HFFc6 (cell line): Measurements from ENCODE around the gene ID1. TPM values are rescaled to one million over a fixed set of nuclear protein-coding genes. Genes with fewer than 3 reads are reported as not detected.
A peak's percentile ranks its signal among the peaks of the same experiment; 100 is the strongest.
"Not testable (repeated sequence)": the region's sequence is repeated elsewhere in the genome, so short reads cannot be mapped to it uniquely, and the experiment has no call there.

Experiments used
- DNase-seq: peaks from one replicate; pipeline ENCODE4 v3.0.0-alpha.2; 2018
- H3K27ac Mint-ChIP-seq: 2 replicates; pipeline ENCODE4 v1.8.0; 2020; ENCODE audit warnings: mild to moderate bottlenecking, mixed read lengths
- H3K27me3 Mint-ChIP-seq: 2 replicates; pipeline ENCODE4 v1.8.0; 2021; ENCODE audit warnings: mild to moderate bottlenecking, moderate library complexity, mixed read lengths; ENCODE audit not compliant: insufficient read depth
- H3K36me3 Mint-ChIP-seq: 2 replicates; pipeline ENCODE4 v1.8.0; 2021; ENCODE audit warnings: low read depth, mixed read lengths
- H3K4me1 Mint-ChIP-seq: 2 replicates; pipeline ENCODE4 v1.8.0; 2020; ENCODE audit warnings: low read depth, mixed read lengths
- H3K4me3 Mint-ChIP-seq: 2 replicates; pipeline ENCODE4 v1.8.0; 2020; ENCODE audit warnings: mild to moderate bottlenecking, moderate library complexity, mixed read lengths
- H3K9me3 Mint-ChIP-seq: 2 replicates; pipeline ENCODE4 v1.8.0; 2020; ENCODE audit warnings: mild to moderate bottlenecking, mixed read lengths
- total RNA-seq, 6 experiments: library from RNA; stranded (reverse); fragmentation: NEBNext Ultra II Directional; extraction: Animal tissue kit (Norgen Biotek cat#: 25700); gene quantifications; 2 replicates in 1 of 6; 3 replicates in 5 of 6; pipeline ENCODE4 v1.2.3, GENCODE V29; 2021
- TF ChIP-seq, protein P1 (sequence below): fragments of 200-600 bp; sonication (generic); IDR thresholded peaks from 2 replicates; pipeline ENCODE4 v1.5.0; 2021; ENCODE audit warnings: antibody characterized with exemption, mild to moderate bottlenecking

The ID1 gene
- total RNA-seq, 6 experiments from 2014 or later, result 397 to 487 (median 452) TPM

- Mint-ChIP-seq H3K9me3 (peaks cover 23% of the 10 kb centered on the region), H3K27ac (peak overlapping the region; percentile 99), H3K27me3 (peaks cover 38% of the 10 kb centered on the region), H3K36me3 (peaks cover 29% of the 10 kb centered on the region), H3K4me3 (peak overlapping the region; percentile 96), H3K4me1 (peaks cover 57% of the 10 kb centered on the region)
- DNase-seq, result peak; percentile 88
- TF ChIP-seq, protein P1, sequence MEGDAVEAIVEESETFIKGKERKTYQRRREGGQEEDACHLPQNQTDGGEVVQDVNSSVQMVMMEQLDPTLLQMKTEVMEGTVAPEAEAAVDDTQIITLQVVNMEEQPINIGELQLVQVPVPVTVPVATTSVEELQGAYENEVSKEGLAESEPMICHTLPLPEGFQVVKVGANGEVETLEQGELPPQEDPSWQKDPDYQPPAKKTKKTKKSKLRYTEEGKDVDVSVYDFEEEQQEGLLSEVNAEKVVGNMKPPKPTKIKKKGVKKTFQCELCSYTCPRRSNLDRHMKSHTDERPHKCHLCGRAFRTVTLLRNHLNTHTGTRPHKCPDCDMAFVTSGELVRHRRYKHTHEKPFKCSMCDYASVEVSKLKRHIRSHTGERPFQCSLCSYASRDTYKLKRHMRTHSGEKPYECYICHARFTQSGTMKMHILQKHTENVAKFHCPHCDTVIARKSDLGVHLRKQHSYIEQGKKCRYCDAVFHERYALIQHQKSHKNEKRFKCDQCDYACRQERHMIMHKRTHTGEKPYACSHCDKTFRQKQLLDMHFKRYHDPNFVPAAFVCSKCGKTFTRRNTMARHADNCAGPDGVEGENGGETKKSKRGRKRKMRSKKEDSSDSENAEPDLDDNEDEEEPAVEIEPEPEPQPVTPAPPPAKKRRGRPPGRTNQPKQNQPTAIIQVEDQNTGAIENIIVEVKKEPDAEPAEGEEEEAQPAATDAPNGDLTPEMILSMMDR, result no peak
These were observed 1.9 kb downstream of the ID1 start for GRCh38 chr20:31606804-31607639.

- Mint-ChIP-seq H3K27me3 (peaks cover 38% of the 10 kb centered on the region), H3K36me3 (peaks cover 29% of the 10 kb centered on the region), H3K4me1 (peaks cover 54% of the 10 kb centered on the region), H3K9me3 (peaks cover 23% of the 10 kb centered on the region), H3K4me3 (peak overlapping the region; percentile 96), H3K27ac (peak overlapping the region; percentile 99)
- peak; percentile 60 for DNase-seq
- TF ChIP-seq, protein P1, result no peak
These were observed 2.7 kb downstream of the ID1 start for GRCh38 chr20:31607640-31608250.

DNA sequence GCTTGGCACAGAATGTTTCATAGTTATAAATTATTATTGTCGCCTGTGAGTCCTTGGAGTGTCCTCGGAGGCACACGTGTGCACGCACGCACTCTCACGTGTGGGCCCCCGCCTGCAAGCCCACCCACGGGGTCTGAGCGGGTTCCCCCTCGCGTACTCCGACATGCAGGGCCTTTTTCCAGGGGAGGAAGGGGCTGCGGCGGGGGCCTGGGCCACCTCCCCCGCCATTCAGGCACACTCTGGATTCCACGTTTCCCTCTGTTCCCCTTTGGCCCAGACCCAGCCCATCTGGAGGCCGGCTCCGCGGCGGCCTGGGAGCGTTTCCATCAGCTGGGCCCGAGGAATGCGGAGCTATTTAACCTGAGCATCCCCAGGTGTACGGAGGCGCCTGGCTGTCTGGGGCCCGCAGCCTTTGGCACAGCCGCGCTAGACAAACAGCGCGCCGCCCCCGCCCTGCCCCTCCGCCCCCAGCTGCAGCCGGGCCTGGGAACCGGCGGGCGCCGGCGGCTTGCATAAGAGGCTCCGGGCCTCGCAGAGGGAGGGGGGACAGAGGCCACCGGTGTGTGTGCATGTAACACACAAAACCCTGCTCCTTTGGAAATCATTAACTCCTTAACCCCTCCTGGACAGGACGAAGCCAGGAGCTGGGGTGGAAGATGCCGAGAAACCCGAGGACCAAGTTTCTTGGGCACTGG lies 3.3 kb downstream of the ID1 start:
- peaks cover 55% of the 10 kb centered on the region for H3K4me1 Mint-ChIP-seq
- H3K27ac Mint-ChIP-seq, result peak overlapping the region; percentile 99

DNA sequence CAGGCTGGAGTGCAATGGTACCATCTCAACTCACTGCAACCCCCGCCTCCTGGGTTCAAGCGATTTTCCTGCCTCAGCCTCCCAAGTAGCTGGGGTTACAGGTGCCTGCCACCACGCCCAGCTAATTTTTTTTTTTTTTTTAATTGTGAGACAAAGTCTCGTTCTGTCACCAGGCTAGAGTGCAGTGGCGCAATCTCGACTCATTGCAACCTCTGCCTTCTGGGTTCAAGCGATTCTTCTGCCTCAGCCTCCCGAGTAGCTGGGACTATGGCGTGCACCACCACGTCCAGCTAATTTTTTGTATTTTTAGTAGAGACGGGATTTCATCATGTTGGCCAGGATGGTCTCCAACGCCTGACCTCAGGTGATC lies 7.2 kb downstream of the ID1 start:
- not testable (repeated sequence) for H3K27me3 Mint-ChIP-seq, H3K4me3 Mint-ChIP-seq, DNase-seq, H3K9me3 Mint-ChIP-seq, H3K36me3 Mint-ChIP-seq, H3K27ac Mint-ChIP-seq
- H3K4me1 Mint-ChIP-seq, result peaks cover 42% of the 10 kb centered on the region

More for the DNA sequence above, 3.3 kb downstream of the ID1 start:
- peaks cover 29% of the 10 kb centered on the region for H3K36me3 Mint-ChIP-seq
- peak overlapping the region; percentile 96 for H3K4me3 Mint-ChIP-seq
- TF ChIP-seq, protein P1, result no peak
- H3K9me3 Mint-ChIP-seq, result peaks cover 23% of the 10 kb centered on the region
- DNase-seq, result peak; percentile 45
- peaks cover 38% of the 10 kb centered on the region for H3K27me3 Mint-ChIP-seq

DNA sequence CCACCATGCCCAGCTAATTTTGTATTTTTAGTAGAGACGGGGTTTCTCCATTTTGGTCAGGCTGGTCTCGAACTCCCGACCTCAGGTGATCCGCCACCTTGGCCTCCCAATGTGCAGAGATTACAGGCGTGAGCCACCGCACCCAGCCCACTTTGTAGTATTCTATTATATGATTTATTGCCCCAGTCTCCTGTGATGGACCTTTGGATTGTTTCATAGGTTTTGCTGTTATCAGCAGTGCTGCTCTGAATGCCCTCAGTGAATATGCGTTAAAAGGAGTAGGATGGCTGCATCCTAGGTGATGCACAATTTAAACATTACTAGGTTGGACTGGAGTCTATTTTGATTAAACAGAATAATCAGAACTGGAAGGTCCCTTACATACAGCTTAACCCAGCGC lies 10.3 kb downstream of the ID1 start:
- Mint-ChIP-seq H3K27me3 (peaks cover 7% of the 10 kb centered on the region), H3K9me3 (no peaks in the 10 kb centered on the region), H3K27ac (no peak overlapping the region), H3K36me3 (no peaks in the 10 kb centered on the region), H3K4me1 (peaks cover 22% of the 10 kb centered on the region), H3K4me3 (no peak overlapping the region)
- TF ChIP-seq, protein P1, result no peak
- DNase-seq, result no peak
